HuH-7.5 (cell line): Measurements from ENCODE around the gene ENTPD2.
A peak's percentile ranks its signal among the peaks of the same experiment; 100 is the strongest.
"Not testable (repeated sequence)": the region's sequence is repeated elsewhere in the genome, so short reads cannot be mapped to it uniquely, and the experiment has no call there.

ENCODE experiments used
- DNase-seq: peaks from one replicate; pipeline ENCODE4 v3.0.0; 2011; ENCODE audit warnings: low spot score

The ENTPD2 gene

DNA sequence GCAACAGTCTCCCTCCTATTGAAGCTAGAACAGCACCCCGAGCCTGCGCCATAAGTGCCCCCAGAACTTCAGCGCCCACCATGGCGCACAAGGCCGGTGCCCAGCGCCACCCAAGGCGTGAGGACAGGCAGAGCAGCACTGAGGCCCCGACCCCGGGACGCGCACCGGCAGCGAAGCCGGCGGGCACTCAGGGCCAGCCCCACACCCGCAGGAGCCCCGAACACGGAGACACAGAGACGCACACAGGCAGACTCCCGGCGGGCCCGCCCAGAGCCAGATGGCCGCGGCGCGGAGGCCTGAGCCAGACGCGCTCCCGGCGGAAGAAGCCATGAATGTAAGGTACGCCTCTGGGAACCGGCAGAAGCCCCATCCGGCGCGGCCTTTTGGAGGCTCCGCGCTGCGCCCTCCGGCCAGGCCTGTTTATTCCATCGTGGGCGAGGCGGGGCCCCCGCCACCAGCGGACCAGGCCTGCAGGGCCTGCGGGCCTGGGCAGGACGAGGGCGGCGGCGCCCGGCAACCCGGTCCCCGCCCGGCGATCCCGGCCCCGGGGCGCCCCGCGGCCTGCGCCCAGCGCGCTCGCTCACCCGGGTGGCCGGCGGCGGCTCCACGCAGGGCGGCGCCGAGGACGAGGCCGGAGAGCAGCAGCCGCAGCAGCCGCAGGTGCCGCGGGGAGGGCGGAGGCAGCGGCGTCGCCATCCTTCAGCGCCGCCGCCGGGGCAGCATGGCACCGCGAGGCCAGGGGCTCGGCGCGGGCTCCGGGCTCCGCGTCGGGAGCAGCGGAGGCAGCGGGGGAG, 8.4 kb downstream of the ENTPD2 start:
- no peak for DNase-seq

DNA sequence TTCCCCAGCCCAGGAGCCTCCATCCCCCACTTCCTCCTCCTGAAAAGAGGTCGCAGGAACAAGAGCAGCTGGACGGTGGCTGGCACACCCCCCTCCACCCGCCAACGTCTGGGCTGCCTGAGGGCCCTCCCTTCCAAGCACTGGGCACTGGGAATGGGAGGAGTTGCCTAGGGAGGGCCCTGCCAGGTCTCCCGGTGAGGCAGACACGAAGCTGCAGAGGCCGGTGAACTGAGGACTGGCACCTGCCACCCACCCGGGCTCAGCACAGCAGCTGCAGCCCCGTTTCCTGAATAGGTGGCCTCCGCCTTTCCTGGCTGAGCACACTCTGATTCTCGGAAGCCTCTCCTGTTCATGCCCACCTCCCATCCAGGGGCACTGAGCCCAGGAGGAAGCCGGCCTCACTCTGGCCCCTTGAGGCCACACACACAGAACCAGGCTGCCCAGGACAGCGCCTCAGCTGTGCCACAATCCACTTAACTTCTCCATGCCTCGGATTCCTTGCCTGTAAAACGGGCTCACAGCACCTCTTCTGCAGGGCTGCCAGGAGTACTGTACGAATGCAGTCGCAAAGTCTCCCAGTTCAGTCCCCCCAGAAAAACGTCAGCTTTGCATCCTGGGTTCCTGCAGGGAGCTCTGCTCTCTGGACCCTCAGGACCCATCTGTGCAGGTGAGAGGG, 9.2 kb downstream of the ENTPD2 start:
- DNase-seq, result no peak

DNA sequence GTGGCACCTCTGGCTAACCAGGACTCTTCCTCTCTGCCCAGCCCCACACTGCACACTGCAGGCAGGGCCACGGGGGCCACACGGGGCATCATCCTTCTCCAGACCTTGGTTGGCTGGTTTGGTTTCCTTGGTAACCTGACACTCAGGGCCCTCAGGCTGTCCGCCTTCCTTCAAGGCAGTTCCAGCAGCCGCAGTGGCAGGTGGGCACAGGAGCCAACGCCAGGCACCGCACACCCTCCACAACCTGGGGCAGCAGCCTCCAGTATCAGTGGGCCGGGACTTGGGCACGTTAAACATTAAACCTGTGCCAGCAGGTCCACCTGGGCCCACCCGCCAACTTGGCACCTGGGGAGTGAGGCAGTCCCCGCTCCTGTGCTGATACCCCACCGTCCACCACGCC, 9.8 kb downstream of the ENTPD2 start:
- no peak for DNase-seq

DNA sequence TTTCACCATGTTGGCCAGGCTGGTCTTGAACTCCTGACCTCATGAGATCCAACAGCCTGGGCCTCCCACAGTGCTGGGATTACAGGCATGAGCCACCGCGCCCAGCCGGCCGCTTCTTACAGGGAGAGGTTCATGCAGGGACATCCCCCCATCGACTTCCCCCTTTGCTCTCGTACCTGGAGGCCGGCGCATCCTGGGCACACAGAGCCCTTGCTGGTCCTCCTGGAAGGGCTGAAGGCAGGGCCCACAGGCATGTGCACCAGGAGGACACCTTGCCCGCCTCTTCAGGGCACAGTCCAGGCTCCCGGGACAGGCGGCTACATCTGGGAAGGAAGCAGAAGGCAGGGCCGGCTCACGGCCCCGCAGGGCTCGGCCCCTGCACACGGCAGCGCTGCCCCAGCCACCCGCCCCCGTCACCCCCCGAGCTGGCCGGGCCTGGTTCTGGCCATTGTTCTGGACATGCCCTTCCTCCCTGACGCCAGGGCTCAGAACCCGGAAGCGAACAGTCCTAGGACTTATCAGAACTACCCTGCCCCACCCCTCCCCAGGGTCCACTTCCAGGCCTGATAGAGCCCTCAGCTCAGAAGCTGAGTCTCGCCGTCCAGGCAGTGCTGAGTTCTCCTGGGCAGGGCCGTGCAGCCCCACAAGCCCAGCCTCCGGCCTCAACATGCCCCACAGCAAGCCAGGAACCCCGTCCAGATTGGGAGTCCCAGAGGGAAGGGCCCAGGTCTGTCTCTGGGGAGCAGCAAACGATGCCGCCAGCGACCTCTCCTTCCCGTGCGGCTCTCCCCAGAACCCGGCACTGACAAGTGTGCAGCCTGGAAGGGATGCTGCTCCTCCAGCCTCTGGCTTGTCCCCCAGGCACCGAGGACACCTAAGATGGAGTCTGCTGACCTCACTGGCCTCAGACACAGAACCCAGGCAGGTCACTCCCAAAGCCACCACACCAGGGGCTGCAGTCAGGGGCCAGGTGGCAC, 10.8 kb downstream of the ENTPD2 start:
- DNase-seq, result no peak

DNA sequence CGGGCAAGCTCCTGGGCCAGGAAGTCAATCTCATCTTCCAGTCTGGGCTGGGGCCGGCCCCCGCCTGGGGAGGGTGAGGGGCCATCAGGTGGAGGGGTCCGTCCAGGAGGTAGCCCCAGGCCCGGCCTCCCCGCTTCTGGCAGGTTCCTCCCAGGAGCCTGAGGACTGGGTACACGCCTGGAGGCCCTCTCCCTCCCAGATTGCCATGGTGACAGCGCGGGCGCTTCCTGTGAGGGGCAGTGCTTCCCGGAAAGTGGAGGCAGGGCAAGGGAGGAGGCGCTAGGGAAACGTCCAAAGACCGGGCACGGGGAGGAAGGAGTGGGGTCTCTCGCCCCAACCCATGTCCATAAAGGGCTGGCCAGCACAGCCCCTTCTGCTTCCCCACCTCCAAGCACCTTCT, 12.7 kb downstream of the ENTPD2 start:
- DNase-seq, result no peak

DNA sequence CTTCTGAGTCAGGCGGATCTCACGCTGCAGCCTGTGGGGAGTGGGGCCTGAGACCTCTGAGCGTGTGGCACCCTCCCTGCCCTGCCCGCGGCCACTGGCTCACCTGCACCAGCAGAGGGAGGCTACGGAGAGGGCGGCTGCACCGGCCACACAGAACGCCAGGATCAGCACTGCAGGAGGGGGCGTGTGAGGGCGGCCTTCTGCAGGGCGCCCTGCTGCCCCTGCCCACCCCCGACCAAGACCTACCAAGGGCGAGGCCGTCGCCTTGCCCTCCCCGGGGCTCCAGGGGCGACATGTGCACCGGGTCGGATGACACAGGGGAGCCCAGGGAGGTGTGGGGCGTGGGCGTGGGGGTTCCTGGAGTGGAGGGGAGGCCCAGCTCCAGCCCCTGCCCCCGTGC, 13.3 kb downstream of the ENTPD2 start:
- no peak for DNase-seq

DNA sequence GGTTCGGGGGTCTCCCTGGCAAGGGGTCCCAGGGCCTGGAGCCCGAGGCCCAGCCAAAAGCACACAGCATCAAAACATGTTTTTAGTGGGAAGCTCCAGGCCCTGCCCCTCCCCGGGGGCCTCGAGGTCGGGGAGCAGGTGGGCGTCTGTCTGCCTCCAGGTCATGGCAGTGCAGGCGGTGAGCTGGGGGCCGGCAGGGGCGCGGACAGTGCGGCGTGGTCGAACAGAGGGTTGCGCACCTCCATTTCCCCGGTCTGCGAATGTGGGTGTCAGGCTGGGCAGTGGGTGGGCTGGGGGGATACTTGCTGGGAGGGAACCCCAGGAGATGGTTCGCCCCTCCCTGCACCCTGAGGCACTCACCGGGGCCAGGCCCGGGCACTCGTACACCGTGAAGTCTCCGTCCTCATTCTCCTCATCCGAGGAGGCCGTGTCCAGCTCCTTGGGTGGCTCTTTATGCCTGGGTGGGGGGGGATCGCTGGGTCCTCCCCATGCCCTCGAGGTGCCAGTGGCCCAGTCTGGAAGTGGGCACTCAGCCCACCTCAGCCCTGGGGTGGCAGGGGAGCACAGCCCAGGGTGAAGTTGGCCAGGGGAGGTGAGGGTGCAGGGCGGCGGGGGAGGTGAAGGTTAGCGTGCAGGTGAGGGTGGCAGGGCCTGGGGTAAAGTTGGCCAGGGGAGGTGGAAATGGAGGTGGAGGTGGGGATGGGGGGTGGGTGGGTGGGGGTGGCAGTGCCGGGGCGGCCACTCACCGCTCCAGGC, 14.1 kb downstream of the ENTPD2 start:
- DNase-seq, result no peak

DNA sequence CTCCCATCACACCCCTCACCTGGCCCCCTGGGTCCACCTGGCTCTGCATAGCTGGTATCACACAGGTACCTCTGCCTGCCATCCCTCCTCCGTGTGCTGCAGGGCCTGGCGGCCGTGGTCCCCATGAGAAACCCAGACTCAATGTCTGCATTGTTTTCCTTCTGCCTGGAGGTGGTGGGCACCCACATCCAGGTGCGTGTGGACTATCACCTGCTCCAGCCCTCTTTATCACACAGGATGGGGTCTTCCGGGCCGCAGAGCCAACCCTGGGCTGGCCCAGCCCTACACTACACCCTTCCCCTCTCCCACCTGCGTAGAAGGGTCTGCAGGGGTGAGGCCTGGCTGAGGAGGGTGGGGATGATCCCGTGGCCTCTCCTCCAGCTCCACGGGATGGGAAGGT, 14.9 kb downstream of the ENTPD2 start:
- DNase-seq, result no peak

DNA sequence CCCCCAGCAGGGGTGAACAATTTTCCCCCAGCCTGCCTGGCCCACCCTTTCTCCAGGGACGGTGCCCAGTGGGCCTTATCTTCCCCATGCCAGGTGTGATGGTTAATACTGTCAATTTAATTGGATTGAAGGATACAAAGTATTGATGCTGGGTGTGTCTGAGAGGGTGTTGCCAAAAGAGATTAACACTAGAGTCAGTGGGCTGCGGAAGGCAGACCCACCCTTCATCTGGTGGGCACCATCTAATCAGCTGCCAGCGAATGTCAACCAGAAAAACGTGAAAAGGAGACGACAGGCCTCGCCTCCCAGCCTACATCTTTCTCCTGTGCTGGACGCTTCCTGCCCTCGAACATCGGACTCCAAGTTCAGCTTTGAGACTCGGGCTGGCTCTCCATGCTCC, 16.4 kb downstream of the ENTPD2 start:
- DNase-seq, result no peak

DNA sequence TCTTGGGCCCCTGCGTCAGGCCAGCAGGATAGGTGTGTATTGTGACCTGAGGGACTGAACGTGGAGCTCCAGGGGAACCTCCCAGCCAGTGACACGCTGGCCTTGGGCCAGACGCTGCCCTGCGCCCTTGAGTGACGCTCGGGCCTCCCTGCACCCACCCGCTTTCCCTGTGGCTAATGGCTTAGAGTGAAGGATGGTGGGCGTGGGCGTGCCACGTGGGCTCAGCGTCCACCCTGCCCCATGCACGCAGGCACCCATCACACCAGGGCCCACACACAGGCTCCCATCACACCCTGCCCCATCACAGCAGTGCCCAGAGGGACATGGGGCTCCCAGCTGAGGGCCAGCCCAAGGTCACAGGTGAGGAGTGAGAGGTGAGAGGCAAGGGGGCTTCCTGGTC, 16.8 kb downstream of the ENTPD2 start:
- DNase-seq, result no peak

DNA sequence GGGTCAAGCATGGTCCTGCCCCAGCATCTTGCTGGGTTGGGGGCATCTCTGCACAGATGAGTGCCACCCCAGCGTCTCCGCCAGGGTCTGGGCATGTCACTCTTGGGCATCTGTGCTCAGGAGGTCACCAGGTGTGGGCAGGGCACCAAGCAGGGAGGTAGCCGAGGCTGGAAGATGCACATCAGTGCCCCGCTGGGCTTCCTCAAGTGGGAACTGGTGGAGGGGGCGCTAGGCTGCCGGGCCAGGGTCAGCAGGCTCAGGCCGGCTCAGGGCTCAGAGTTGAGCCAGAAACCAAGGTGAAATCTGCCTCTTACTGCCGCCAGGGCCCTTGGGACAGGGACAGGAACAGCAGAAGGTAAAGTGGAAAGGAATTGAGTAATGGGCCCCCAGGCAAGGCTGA, 17.9 kb downstream of the ENTPD2 start:
- DNase-seq, result no peak

DNA sequence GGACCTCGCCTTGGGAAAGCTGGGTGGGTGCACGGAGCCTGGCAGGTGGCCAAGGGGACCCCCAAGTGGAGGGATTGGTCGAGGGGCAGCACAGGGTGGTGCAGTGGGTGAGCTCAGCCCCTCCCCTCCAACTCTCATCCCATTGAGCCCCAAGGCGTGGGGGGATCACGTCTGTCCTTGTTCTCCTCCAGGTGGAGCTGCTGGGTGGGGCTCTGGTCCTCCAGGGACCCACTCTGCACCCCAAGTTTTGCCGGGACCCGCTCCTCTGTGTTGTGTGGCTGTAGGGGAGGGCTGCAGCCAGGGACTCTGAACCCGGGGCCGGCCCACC, 18.4 kb downstream of the ENTPD2 start:
- DNase-seq, result no peak

DNA sequence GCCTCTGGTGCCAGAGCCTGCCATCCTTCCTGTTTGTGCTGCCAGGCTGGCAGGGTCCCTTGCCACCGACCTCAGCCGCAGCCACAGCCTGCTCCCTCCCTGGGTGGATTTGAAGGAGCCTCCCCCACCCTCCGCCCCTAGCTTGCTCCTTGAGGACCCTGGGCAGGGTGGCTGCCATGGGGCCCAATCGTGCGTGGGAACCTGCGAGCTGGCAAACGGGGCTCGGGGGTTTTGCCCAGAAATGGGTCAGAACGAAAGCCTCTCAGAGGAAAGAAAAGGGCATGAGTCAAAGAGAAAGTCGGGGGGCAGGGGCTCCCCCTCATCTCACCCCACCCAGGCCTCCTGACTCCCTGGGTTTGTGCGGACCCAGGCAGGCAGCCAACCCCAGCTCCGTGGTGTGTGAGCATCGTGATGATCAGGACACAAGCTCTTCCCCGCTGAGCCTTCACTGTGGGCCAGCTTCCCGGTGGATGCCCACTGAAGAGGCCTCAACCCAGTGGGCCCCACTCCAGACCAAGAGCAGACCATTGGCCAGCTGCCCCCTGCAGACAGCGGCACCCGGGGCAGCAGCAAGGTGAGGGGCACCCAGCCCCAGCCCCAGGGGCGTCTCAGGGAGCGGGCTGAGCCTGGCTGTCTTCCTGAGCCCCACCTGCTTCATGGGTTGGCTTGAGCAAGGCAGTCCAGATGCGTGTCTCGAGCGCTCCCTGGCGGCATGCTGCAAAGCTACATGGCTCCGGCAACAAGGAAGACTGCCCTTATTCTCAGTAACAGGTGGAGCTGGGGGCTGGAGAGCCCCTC, 19.0 kb downstream of the ENTPD2 start:
- peak; percentile 98 for DNase-seq

DNA sequence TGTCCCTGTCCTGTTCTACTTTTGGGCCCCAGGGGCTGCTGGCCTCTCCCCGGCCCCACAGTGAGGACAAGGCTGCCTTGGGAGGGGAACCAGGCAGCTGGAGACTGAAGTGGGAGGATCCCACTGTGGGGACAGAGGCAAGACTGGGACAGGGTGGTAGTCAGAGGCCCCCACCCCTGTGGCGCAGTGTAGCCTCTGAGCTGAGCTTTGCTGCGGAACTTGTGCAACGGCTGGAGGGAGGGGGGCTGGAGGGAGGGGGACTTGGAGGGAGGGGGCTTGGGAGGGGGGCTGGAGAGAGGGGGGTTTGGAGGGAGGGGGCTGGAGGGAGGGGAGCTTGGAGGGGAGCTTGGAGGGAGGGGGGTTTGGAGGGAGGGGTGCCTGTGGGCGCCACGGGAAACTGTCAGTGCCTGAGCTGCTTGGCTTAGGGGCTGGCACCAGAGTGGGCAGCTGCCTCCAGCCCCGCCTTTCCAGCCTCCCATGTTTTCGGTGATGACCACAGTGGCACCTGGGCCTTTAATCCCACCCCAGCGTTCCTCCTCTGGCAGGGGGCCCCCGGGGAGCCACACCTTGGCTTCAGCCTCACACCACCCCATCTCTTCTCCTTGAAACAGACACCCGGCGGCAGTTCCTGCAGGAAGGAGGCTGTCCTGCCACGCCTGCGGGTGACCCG, 19.7 kb downstream of the ENTPD2 start:
- no peak for DNase-seq

DNA sequence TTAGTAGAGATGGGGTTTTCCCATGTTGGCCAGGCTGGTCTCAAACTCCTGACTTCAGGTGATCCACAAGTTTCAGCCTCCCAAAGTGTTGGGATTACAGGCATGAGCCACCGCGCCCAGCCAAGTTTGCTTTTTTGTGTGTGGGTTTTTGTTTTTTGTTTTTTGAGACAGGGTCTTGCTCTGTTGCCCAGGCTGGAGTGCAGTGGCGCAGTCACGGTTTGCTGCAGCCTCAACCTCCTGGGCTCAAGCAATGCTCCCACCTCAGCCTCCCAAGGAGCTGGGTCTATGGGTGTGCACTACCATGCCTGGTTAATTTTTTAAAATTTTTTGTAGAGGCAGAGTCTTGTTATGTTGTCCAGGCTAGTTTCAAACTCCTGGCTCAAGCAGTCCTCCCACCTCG, 20.4 kb downstream of the ENTPD2 start:
- DNase-seq, result not testable (repeated sequence)

DNA sequence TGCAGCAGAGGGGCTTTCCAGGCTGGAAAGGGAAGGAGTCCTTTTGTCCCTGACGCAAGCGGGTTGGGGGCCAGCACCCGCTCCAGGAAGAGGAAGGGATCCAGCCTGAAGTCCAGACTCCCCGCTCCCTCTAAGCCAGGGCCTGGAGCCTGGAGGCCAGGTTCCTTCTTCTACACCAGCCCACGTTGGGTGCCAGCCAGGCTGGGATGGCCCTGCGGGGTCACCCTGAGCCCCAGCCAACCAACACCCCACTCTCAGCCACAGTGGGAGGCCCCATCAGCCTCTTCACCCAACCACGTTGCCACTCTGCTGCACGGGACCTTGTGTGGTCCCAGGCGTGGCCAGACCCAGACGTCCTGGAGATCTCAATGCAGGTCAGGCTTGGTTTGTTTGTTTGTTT, 21.0 kb downstream of the ENTPD2 start:
- no peak for DNase-seq

DNA sequence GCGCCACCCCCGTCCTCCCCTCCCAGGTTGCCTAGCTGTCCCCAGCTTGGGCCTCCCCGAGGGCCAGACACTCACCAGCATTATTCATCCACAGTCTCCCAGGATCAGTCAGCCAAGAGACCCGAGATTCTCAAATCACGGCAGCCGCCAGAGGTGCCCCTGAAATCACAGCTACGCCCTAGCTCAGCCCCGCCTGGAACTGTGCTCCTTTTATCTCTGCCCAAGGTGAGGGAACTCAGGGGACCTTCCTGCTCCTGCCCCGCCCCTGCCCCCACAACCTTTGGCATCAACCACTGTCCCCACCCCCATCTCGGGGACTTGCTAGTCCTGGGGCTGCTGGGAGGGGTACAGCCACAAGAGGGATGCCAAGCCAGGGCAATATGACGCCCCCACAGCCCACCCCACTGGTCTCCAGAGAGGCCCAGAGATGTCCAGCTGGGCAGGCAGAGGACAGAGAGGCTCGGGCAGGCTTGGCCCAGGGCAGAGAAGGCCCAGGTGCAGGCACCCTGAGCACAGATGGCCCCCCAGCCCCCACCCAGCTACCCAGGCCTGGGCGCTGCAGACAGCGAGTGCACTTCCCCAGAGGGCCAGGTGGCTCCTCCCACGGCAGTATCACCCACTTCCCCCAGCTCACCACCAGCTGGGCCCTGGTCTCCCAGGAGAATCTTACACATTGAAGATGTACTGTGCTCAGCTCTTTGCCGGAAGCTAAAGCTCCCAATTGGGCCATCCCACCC, 21.8 kb downstream of the ENTPD2 start, which contains the start of gene FUT7:
TSS of gene FUT7 (minus strand) at position 185 of the 737 bp plus-strand sequence. CDS start at position 88, 97 bp downstream.
- no peak for DNase-seq

DNA sequence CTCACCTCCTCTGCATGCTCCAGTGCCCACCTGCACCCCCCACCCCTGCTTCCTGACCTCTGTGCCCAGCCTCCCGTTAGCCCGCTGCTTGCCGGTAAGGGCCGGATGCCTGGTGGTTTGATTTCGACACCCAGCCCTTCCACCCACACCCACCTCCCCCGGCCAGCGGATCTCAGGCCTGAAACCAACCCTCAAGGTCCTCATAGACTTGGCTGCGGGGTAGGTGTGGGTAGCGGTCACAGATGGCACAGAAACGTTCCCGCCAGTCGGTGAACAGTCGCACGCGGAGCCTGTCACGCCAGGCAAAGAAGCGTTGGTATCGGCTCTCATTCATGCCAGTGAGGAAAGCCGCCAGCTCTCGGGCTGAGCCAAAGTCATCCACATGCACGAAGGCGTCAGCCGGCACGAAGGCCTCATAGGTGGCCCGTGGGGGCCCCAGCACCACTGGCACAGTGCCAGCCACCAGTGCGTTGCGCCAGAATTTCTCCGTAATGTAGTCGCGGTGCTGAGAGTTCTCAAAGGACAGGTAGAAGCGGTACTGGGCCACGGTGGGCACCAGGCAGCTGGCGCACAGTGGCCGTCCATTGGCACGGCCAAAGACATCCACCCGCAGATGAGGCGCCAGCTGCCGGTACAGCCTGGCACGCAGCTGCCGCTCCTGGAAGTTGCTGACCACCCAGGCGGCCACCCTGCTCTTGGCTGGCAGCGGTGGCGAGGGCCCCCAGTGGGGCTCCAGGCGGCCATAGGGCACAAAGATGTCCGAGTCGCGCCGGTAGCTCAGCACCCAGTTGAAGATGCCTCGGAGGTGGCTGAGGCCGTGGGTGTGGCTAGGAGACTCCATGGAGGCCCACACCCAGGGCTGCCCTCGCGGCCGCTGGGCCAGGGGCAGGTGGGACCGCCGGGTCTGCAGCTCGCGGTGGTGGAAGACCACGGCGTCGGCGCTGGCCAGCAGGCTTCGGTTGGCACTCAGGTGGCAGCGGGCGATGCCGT, 23.0 kb downstream of the ENTPD2 start:
- DNase-seq, result no peak

DNA sequence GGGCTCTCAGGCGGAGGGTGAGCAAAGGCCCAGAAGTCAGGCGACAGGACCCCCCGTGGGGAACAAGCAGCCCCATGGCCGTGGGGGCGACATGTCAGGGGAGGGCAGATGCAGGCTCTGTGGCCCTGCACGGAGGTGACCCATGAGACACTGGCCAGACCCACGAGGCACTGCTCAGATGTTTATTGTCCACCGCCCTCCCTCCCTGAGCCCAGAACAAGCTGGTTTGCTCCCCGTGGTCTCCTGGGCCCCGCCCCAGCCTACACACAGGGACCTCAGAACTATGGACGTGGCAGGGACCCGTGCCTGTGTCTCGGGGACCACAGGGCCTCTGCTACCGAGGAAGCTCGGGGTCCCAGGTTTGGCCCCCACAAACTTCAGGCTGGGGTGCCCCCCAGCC, 23.9 kb downstream of the ENTPD2 start:
- DNase-seq, result no peak
